DLD1 (cell line): ENCODE data around the gene FILIP1L.

Experiments used
- in situ Hi-C: cut with HindIII; loops from 2 replicates; pipeline ENCODE4 v1.10.0; 2017; ENCODE audit warnings: low sequenced_read_pairs

Gene FILIP1L

GRCh38 chr3:99957151-99957796, 157.0 kb downstream of the FILIP1L start:
- in situ Hi-C loops, result loop anchor here (5.0 kb wide), 1 partner anchor 50 kb away; no protein-coding TSS in a partner anchor

GRCh38 chr3:99955773-99956562, 158.3 kb downstream of the FILIP1L start:
- in situ Hi-C loops, result loop anchor here (5.0 kb wide), 1 partner anchor 51 kb away; no protein-coding TSS in a partner anchor

GRCh38 chr3:99954914-99955644, 159.2 kb downstream of the FILIP1L start:
- in situ Hi-C loops, result loop anchor here (5.0 kb wide), 1 partner anchor 52 kb away; no protein-coding TSS in a partner anchor

GRCh38 chr3:99953596-99953995, 160.7 kb downstream of the FILIP1L start:
- in situ Hi-C loops, result no loop called here

GRCh38 chr3:99952306-99952705, 162.0 kb downstream of the FILIP1L start:
- in situ Hi-C loops, result no loop called here

GRCh38 chr3:99951701-99952100, 162.6 kb downstream of the FILIP1L start:
- in situ Hi-C loops, result no loop called here

- in situ Hi-C loops, result no loop called here
Observed at GRCh38 chr3:99950921-99951320, 163.4 kb downstream of the FILIP1L start.

- in situ Hi-C loops, result no loop called here
Observed at GRCh38 chr3:99949956-99950670, 164.2 kb downstream of the FILIP1L start.

- in situ Hi-C loops, result no loop called here
Observed at GRCh38 chr3:99948467-99949089, 165.7 kb downstream of the FILIP1L start.

GRCh38 chr3:99947356-99947755, 166.9 kb downstream of the FILIP1L start:
- in situ Hi-C loops, result no loop called here

GRCh38 chr3:99945328-99945995, 168.8 kb downstream of the FILIP1L start:
- in situ Hi-C loops, result no loop called here

GRCh38 chr3:99943931-99944761, 170.2 kb downstream of the FILIP1L start:
- in situ Hi-C loops, result no loop called here

- in situ Hi-C loops, result no loop called here
Observed at GRCh38 chr3:99941211-99941610, 173.1 kb downstream of the FILIP1L start.

- in situ Hi-C loops, result no loop called here
Observed at GRCh38 chr3:99940350-99940749, 174.0 kb downstream of the FILIP1L start.

- in situ Hi-C loops, result no loop called here
Observed at GRCh38 chr3:99939876-99940275, 174.4 kb downstream of the FILIP1L start.

GRCh38 chr3:99938270-99938911, 175.9 kb downstream of the FILIP1L start:
- in situ Hi-C loops, result no loop called here

GRCh38 chr3:99934975-99935797, 179.1 kb downstream of the FILIP1L start:
- in situ Hi-C loops, result no loop called here
